ENCODE data around the gene TMPRSS9. TPM values are rescaled to one million over a fixed set of nuclear protein-coding genes. Genes with fewer than 3 reads are reported as not detected.

TMPRSS9 gene
- total RNA-seq, 1 experiment from 2014 or later, result 0.57 TPM

- TF ChIP-seq, protein P1, sequence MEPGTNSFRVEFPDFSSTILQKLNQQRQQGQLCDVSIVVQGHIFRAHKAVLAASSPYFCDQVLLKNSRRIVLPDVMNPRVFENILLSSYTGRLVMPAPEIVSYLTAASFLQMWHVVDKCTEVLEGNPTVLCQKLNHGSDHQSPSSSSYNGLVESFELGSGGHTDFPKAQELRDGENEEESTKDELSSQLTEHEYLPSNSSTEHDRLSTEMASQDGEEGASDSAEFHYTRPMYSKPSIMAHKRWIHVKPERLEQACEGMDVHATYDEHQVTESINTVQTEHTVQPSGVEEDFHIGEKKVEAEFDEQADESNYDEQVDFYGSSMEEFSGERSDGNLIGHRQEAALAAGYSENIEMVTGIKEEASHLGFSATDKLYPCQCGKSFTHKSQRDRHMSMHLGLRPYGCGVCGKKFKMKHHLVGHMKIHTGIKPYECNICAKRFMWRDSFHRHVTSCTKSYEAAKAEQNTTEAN (CRISPR knock-in tag; IDR thresholded peaks at IDR 0.05), result peak; percentile 50; the same call in 1 of the 2 replicates
- TF ChIP-seq AFF4 (CRISPR knock-in tag; IDR thresholded peaks at IDR 0.05; ENCODE audit: borderline replicate concordance) (no peak), ZNF232 (CRISPR knock-in tag; IDR thresholded peaks at IDR 0.05) (no peak), ATF1 (CRISPR knock-in tag; IDR thresholded peaks at IDR 0.05) (no peak), USF2 (CRISPR knock-in tag; IDR thresholded peaks at IDR 0.05) (no peak), CREB1 (CRISPR knock-in tag; IDR thresholded peaks at IDR 0.05) (no peak), NR1H2 (CRISPR knock-in tag; IDR thresholded peaks at IDR 0.05) (no peak), ZNF317 (CRISPR knock-in tag; IDR thresholded peaks at IDR 0.05; ENCODE audit: borderline replicate concordance, low read depth) (no peak)
- TF ChIP-seq, protein P2, sequence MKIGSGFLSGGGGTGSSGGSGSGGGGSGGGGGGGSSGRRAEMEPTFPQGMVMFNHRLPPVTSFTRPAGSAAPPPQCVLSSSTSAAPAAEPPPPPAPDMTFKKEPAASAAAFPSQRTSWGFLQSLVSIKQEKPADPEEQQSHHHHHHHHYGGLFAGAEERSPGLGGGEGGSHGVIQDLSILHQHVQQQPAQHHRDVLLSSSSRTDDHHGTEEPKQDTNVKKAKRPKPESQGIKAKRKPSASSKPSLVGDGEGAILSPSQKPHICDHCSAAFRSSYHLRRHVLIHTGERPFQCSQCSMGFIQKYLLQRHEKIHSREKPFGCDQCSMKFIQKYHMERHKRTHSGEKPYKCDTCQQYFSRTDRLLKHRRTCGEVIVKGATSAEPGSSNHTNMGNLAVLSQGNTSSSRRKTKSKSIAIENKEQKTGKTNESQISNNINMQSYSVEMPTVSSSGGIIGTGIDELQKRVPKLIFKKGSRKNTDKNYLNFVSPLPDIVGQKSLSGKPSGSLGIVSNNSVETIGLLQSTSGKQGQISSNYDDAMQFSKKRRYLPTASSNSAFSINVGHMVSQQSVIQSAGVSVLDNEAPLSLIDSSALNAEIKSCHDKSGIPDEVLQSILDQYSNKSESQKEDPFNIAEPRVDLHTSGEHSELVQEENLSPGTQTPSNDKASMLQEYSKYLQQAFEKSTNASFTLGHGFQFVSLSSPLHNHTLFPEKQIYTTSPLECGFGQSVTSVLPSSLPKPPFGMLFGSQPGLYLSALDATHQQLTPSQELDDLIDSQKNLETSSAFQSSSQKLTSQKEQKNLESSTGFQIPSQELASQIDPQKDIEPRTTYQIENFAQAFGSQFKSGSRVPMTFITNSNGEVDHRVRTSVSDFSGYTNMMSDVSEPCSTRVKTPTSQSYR (CRISPR knock-in tag; IDR thresholded peaks at IDR 0.05), result no peak
Observed at GRCh38 chr19:2391118-2391725, 31.2 kb downstream of the TMPRSS9 start (continued).

GRCh38 chr19:2392366-2392765, 32.3 kb downstream of the TMPRSS9 start:
- CTCF ChIA-PET, result interaction anchor here (0.5 to 2.6 kb wide), 10 partner anchors 11 to 236 kb away, joined by 3 to 8 read pairs (median 4); no protein-coding TSS in a partner anchor
- no peak overlapping the region for H3K27ac Mint-ChIP-seq
- no peaks in the 10 kb centered on the region for H3K36me3 Mint-ChIP-seq
- H3K4me3 Mint-ChIP-seq, result no peak overlapping the region
- DNase-seq (ENCODE audit: low spot score) (no peak), ATAC-seq (no peak)
- H3K27me3 Mint-ChIP-seq (ENCODE audit: low read depth), result peaks cover 7% of the 10 kb centered on the region; the same call in 1 of the 2 replicates
- H3K9me3 Mint-ChIP-seq, result peaks cover 8% of the 10 kb centered on the region
- no peaks in the 10 kb centered on the region for H3K4me1 Mint-ChIP-seq
- POLR2A ChIA-PET, result no interaction called here
- no peak for TF ChIP-seq ZNF512 (CRISPR knock-in tag; IDR thresholded peaks at IDR 0.05; ENCODE audit: borderline replicate concordance)
- TF ChIP-seq ZNF425 (CRISPR knock-in tag; conservative IDR thresholded peaks at IDR 0.05), result no peak
- no peak for TF ChIP-seq RELA (CRISPR knock-in tag; IDR thresholded peaks at IDR 0.05; ENCODE audit: borderline replicate concordance)
- TF ChIP-seq PRRX2 (CRISPR knock-in tag; IDR thresholded peaks at IDR 0.05), result no peak
- TF ChIP-seq RORB (CRISPR knock-in tag; IDR thresholded peaks at IDR 0.05), result no peak
- no peak for TF ChIP-seq KAT7 (CRISPR knock-in tag; IDR thresholded peaks at IDR 0.05; ENCODE audit: borderline replicate concordance)
- TF ChIP-seq, protein P3, sequence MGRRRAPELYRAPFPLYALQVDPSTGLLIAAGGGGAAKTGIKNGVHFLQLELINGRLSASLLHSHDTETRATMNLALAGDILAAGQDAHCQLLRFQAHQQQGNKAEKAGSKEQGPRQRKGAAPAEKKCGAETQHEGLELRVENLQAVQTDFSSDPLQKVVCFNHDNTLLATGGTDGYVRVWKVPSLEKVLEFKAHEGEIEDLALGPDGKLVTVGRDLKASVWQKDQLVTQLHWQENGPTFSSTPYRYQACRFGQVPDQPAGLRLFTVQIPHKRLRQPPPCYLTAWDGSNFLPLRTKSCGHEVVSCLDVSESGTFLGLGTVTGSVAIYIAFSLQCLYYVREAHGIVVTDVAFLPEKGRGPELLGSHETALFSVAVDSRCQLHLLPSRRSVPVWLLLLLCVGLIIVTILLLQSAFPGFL (CRISPR knock-in tag; IDR thresholded peaks at IDR 0.05; ENCODE audit: borderline replicate concordance), result no peak

All from WTC11 (cell line).